BE2C (cell line): Measurements from ENCODE around the gene GABRP.

Experiments
- DNase-seq: peaks from one replicate; pipeline ENCODE4 v3.0.0-alpha.2; 2020
- H3K27me3 ChIP-seq: fragments of 250-450 bp; sonication (Bioruptor Pico); 2 replicates; pipeline ENCODE4 v1.5.1; 2020; ENCODE audit warnings: mild to moderate bottlenecking
- H3K36me3 ChIP-seq: fragments of 250-450 bp; sonication (Bioruptor Pico); 2 replicates; pipeline ENCODE4 v1.5.1; 2020; ENCODE audit warnings: mild to moderate bottlenecking
- H3K4me1 ChIP-seq: fragments of 250-450 bp; sonication (Bioruptor Pico); 2 replicates; pipeline ENCODE4 v1.5.1; 2020
- H3K4me3 ChIP-seq: 2 replicates; pipeline ENCODE4 v1.5.1; 2011; ENCODE audit warnings: low read depth, low read length
- H3K9me3 ChIP-seq: fragments of 250-450 bp; sonication (Bioruptor Pico); 2 replicates; pipeline ENCODE4 v1.5.1; 2020
- TF ChIP-seq, protein P1 (sequence below): IDR thresholded peaks from 2 replicates; pipeline ENCODE4 v1.5.1; 2012; ENCODE audit warnings: mild to moderate bottlenecking, low read depth, low read length

The GABRP gene

DNA sequence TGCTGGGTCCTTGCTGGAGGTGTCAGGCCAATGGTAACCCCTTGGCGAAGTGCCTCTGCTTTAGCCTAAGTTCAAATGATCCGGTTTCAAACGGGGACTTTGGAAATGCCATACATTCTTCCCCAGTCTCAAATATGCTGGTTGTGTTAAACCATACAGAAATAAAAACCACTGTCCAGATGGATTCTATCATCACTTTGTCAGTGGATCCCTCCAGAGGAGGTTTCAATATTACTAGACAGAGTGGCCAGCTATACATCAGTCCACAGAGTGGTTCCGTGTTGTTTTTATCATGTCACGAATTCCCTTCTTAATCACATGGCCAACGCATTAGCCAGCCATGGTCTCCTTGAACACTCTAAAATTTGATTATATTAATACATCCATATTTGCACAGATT is 71.0 kb downstream of the GABRP start:
- TF ChIP-seq, protein P1, sequence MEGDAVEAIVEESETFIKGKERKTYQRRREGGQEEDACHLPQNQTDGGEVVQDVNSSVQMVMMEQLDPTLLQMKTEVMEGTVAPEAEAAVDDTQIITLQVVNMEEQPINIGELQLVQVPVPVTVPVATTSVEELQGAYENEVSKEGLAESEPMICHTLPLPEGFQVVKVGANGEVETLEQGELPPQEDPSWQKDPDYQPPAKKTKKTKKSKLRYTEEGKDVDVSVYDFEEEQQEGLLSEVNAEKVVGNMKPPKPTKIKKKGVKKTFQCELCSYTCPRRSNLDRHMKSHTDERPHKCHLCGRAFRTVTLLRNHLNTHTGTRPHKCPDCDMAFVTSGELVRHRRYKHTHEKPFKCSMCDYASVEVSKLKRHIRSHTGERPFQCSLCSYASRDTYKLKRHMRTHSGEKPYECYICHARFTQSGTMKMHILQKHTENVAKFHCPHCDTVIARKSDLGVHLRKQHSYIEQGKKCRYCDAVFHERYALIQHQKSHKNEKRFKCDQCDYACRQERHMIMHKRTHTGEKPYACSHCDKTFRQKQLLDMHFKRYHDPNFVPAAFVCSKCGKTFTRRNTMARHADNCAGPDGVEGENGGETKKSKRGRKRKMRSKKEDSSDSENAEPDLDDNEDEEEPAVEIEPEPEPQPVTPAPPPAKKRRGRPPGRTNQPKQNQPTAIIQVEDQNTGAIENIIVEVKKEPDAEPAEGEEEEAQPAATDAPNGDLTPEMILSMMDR: no peak
- no peaks in the 10 kb centered on the region for H3K4me1 ChIP-seq
- no peaks in the 10 kb centered on the region for H3K36me3 ChIP-seq
- no peaks in the 10 kb centered on the region for H3K9me3 ChIP-seq
- no peaks in the 10 kb centered on the region; the same call in 1 of the 2 replicates for H3K27me3 ChIP-seq
- no peak for DNase-seq
- H3K4me3 ChIP-seq: no peak overlapping the region

DNA sequence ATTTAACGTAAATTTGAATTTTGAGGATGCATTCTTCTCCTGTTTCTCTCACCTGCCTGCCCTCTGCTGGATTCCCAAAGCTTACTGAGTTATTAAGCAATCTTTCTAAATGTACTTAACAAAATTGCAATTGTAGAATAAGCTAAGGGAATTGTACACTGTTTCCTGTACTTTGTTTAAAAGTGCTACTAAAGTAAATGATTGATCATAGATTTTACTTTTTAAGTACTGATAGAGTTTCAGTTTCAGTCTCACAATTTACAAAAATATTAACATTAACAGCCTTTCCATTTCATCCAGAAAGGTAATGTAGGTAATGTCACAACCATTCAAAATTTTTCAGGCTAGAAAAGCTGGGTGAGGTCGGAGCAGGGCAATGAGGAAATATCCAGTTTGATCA is 73.5 kb downstream of the GABRP start:
- H3K27me3 ChIP-seq: no peaks in the 10 kb centered on the region; the same call in 1 of the 2 replicates
- H3K36me3 ChIP-seq: no peaks in the 10 kb centered on the region
- TF ChIP-seq, protein P1: no peak
- peaks cover 5% of the 10 kb centered on the region for H3K9me3 ChIP-seq
- no peaks in the 10 kb centered on the region for H3K4me1 ChIP-seq
- no peak for DNase-seq
- no peak overlapping the region for H3K4me3 ChIP-seq

DNA sequence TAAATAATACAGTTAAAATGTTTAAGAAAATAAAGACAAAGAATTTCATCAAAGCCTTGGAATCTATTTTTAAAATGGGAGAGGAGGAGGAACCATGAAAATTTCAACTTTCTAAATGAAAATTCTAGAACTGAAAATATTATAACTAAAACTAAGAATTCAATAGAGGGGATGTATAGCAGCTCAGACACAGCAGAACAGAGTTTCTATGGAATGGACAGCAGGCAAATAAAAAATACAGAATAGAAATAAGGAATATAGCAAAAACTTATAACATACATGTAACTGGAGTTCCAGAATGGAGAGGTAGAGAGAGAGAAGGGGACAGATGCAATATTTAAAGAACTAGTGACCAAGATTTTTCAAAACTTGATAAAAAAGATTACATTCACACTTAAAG is 76.9 kb downstream of the GABRP start:
- H3K36me3 ChIP-seq: no peaks in the 10 kb centered on the region
- no peak overlapping the region for H3K4me3 ChIP-seq
- no peak for DNase-seq
- H3K27me3 ChIP-seq: no peaks in the 10 kb centered on the region
- peaks cover 5% of the 10 kb centered on the region for H3K9me3 ChIP-seq
- TF ChIP-seq, protein P1: no peak
- H3K4me1 ChIP-seq: no peaks in the 10 kb centered on the region

DNA sequence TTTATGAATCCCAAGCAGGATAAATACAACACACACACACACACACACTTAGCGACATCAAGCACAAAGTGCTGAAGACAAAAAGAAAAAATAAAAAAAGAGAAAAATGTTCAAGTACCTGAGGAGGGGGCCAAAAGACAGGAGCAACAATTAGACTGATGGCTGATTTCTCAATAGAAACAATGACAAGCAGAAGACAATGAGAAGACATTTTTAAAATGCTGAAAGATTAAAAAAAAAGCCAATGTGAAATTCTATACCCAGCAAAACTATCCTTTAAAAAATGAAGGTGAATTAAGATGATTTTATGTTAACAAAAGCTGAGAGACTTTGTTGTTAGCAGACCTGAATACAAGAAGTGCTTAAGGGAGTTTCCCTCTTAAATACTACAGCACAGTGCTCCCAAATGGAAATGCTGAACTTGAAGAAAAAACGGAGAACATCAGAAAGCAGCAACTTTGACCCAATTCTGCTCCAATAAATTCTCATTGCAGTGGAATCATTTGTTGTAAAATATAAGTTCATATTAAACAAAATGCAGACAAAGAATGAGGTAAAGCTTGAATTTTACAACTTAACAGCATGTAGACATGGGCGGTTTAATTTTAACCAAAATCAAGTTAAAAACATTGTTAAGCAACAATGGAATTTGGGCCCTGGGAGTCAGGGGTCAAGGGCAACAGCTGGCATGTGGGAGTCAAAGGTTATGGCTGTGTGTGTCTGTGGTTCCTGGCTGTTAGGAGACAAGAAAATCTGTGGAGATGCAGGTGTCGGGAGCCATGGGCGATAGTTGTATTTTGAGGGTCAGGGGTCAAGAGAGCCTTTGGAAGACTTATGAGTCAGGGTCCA is 77.5 kb downstream of the GABRP start:
- peaks cover 5% of the 10 kb centered on the region for H3K9me3 ChIP-seq
- DNase-seq: no peak
- H3K4me1 ChIP-seq: no peaks in the 10 kb centered on the region
- TF ChIP-seq, protein P1: no peak
- no peak overlapping the region for H3K4me3 ChIP-seq
- no peaks in the 10 kb centered on the region for H3K27me3 ChIP-seq
- no peaks in the 10 kb centered on the region for H3K36me3 ChIP-seq

DNA sequence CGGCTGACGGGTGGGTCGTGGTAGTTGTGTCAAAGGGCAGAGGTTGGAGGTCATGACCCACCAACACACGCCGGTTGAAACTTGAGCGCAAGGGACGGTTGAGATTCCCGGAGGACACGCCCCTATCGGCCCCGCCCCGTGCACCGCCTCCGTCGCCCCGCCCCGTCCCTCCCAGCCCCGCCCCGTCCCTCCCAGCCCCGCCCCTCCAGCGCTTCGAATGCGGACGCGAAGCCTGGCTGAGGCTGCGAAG is 78.1 kb downstream of the GABRP start:
- TF ChIP-seq, protein P1: no peak
- DNase-seq: no peak
- Histone ChIP-seq H3K36me3 (no peaks in the 10 kb centered on the region), H3K4me1 (no peaks in the 10 kb centered on the region), H3K9me3 (peaks cover 5% of the 10 kb centered on the region), H3K27me3 (no peaks in the 10 kb centered on the region), H3K4me3 (no peak overlapping the region)

DNA sequence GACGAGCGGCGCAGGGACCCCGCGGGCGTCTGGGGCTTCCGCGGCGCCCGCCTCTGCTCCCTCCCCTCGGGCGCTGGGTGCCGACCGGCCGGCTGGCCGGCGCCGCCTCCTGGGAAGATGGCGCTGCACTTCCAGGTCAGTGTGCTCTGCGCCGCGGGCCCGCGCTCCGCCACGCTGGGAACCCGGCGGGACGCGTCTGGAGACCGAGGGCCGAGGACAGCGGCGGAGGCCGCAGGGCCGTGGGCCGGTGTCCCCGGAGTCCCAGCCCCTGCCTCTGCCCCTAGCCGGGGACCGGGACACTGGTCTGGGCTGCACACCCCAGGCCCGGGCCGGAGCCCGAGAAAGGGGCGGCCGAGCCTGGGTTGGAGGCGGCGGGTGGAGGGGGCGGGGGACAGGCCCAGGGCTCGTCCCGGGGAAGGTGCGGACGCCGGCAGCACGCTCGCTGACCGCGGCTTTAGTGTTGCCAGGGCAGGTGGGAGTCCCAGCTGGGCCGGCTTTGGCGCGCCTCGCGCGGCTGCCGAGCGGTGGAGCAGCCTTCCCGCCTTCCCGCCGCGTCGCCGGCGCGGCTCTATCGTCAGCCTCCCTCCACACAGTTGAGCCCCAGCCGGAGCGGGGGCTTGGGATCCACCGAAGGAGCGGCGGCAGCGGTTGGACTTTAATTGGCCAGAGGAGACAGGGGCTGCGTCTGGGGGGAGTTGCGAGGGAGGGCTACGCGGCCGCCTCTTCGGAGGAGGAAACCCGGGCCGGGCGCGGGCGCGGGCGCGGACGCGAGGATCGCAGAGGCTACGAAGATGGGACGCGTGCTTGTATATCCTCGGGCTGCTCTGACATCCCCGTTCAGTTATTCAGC is 78.6 kb downstream of the GABRP start, which contains the start of gene RANBP17:
Gene RANBP17 (plus strand): TSS at position 102 of the 850 bp plus-strand sequence.
- no peaks in the 10 kb centered on the region for H3K27me3 ChIP-seq
- H3K4me1 ChIP-seq: no peaks in the 10 kb centered on the region
- DNase-seq: peak; percentile 95
- peak within 1 kb of the TSS; percentile 83 for H3K4me3 ChIP-seq
- peaks cover 5% of the 10 kb centered on the region for H3K9me3 ChIP-seq
- TF ChIP-seq, protein P1: 0 out of 2 replicates have a peak, but pooled peaks have one; percentile 1
- no peaks in the 10 kb centered on the region for H3K36me3 ChIP-seq
